ENCODE data around the gene ZNF518A.
"Not testable (repeated sequence)": the region's sequence is repeated elsewhere in the genome, so short reads cannot be mapped to it uniquely, and the experiment has no call there.

ZNF518A gene

DNA sequence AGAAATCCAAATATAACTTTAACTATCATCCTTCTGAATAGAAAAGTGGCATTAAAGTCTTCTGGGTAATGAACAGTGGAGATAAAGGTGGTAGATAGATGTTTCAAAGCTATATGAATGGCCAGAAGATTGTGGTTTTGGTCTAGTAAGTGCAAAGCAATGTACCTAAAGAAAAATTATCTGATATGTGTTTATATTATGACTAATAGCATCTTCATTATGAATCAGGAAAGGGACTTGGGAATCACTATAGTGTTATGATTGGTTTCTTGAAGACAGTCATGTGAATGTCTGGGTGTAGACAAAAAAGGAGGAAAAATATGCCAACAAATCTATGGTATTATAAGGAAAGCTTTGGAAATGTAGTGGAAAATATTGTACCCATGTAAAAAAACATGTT, 3.0 kb downstream of the ZNF518A start:
- no peak for DNase-seq

DNA sequence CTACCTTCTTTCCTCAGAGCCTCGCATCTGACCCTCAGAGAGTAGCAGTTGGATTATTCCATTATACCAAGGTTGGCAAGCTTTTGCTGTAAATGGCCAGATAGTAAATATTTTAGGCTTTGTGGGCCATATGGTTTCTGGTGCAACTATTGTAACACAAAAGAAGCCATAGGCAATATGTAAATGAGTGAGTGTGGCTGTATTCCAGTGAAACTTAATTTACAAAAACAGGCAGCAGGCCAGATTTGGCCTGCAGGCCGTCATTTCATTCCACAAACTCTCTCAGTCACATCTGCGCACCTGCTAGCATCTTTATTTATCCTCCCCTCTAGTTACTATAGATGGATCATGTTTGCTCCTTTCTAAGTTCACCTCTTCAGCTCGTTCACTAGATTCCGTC, 6.7 kb downstream of the ZNF518A start:
- no peak for DNase-seq

DNA sequence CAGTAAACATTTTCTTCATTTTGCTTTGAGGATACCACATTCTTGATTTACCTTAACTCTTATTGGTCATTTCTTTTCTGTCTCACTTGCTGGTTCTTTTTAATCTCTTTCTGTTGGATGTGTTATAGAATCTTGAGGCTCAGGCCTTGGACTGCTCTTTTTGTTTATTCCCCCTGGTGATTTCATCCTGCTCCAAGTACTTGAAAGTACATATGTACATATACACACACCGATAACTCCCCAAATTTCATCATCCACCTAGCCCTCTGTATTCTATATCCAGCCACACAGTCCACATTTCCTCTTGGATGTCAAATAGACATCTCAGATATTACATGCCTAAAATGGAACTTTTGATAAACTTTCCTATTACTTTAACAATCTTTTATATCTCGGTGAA, 7.5 kb downstream of the ZNF518A start:
- no peak for DNase-seq

DNA sequence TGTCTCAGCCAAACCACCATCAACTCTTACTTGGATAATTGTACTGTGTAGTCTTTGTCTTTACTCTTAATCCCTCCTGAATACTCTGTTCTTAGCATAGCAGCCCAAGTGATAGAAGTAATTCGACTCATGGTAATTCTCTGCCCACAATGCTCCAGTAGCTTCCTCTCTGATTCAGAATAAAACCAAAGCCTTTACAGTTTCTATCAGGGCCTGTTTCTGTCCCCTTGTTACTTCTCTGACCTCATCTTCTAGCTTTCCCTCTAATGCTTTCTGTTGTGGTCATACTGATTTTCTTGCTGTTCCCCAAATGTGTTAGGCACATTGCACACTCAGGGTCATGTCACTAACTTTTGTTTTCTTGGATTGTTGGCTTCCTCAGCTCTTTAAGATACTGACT, 8.0 kb downstream of the ZNF518A start:
- DNase-seq = no peak

DNA sequence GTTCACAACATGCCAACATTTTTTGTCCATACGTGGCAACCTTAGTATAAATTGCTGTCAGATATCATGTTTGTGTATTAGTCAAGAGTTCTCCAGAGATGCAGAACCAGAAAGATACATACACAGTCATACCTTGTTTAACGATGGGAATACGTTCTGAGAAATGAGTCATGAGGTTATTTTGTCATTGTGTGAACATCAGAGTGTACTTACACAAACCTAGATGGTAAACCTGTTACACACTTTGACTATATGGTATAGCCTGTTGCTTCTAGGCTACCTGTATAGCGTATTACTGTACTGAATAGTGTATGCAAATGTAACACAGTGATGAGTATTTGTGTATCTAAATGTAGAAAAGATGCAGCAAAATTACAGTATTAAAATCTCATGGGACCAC, 22.3 kb downstream of the ZNF518A start:
- DNase-seq = no peak

DNA sequence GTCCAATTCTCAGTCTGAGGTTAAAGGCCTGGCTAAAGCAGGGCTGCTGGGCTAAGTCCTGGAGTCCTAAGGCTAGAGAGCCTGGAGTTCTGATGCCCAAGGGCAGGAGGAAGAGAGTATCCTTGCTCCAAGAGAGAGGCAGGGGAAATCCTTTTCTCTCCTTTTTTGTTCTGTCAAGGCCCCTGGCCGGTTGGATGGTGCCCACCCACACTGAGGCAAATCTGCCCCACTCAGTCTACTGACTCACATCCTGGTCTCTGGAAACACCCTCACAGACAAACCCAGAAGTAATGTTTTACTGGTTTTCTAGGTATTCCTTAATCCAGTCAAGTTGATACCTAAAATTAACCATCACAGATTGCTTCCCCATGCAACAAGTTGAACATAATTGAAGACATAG, 23.0 kb downstream of the ZNF518A start:
- DNase-seq = no peak

DNA sequence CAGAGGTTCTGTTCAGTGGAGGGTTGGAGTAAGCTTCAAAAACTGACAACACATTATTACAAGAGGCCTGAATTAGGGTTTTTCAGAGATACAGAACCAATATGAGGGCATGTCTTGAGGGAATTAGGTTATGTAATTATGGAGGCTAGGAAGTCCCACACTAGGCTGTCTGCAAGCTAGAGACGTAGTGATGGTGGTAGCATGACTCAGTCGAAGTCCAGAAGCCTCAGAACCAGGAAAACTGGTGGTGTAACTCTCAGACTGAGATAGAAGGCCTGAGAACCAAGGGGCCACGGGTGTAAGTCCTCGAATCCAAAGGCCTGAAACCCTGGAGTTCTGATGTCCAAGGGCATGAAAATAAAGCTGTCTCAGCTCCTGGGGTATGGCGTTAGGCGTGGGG, 35.6 kb downstream of the ZNF518A start:
- DNase-seq = no peak

DNA sequence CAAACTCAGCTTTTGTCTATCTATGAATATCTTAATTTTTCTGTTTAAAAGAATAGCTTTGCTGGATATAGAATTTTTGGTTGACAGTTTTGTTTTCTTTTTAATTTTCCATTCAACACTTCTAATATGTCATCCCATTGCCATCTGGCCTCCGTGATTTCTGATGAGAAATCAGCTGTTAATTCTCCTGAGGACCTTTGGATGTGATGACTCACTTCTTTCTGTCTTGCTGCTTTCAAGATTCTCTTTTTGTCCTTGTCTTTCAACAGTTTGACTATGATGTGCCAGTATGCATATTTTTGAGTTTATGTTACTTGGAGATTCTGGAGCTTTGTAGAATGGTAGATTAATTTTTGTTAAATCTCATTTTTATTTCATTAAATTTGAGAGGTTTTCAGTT, 38.4 kb downstream of the ZNF518A start:
- no peak for DNase-seq

DNA sequence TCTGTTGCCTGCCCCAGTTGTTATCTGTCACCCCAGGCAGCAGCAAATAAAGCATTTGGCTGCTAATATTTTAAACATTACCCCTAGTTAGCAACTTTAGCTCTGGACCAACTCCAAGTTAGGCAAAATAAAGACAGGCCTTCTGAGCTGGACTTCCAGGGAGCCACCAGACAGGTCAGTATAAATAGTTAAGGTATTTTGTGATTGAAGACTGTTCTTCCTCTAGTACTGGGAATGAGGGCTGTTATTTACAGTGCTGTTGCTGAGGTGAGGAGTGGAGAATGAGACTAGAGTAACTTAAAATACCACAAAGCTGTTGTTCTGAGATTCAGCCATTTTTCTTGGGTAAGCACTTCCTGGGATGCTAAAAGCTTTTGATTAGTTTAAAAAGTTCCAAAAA, 40.1 kb downstream of the ZNF518A start:
- no peak for DNase-seq

DNA sequence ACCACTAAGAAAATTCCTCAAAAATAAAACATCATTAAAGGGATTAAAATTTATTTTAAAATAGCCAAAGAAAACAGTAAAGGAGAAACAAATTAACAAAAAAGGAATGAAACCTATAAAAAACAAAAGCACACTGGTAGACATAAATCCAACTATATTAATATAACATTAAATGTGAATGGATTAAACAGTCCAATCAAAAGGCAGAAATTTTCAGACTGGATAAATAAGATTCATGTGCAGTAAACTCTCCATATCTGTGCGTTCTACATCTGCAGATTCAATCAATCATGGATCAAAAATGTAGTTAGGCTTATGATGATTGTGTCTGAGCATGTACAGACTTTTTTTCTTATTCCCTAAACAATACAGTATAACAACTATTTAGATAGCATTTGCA, 42.6 kb downstream of the ZNF518A start:
- no peak for DNase-seq

DNA sequence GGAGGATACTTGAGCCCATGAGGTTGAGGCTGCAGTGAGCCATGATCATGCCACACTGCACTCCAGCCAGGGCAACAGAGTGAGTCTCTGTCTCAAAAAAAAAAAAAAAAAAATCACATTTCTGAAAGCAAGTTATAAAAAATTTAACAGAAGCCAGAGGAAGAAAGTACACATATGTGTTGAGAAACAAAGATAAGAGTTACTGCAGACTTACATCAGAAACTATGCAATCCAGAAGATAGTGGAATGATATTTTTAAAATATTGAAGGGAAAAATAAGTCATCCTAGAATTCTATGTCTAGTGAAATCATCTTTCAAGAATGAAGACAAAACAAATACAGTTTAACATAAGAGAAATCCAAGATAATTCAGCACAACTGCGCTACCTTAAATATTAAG, 46.9 kb downstream of the ZNF518A start:
- DNase-seq = no peak

DNA sequence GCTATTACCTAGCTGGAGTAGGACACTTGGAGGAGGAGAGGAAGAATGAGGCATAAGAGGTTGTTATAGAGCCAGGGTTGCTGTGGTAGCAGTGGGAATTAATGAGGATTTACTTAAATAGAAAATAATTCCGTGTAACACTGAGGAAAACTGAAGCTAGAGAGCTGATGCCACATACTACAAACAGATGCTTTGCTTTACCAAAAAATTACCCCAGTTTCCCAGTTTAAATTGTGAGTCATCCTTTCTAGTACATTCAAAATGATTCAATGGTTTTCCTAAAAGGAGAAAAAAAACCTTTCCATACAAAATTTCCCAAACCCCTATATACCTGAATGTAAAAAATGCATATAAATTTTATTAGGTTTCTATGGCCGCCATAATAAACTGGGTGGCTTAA, 58.3 kb downstream of the ZNF518A start:
- no peak for DNase-seq

DNA sequence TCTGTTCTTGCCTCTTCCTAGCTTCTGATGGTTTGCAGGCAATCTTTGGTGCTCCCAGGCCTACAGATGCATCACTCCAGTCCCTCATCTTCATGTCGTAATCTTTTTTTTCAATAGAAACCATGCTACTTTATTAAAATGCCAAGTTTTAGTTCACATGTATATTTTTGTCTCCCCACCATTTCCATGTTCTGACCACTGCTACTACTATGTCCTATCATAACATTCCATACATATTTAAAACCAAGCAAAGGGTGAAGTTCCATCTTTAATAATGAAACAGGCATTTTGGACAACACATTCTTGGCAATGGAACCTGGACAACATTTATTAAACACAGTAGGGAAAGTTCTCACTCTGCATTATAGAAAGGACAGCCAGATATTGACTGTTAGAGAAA, 58.8 kb downstream of the ZNF518A start:
- no peak for DNase-seq

DNA sequence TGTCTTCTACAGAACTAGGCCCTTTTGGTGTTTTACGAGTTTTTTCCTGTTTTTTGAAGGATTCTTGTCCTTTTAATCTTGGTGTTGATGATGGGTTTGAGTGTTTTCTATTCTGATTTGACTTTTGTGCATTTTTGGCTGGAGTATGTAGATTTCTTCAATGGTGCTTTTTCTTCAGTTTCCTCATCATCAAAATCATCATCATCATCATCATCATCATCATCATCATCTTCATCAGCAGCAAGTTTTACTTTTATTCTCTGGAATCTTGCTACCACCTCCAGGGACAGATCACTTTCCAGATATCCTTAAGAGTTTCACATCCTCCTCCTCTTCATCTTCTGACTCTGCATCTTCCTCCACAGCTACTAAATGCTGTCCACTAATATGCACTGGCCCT, 59.4 kb downstream of the ZNF518A start:
- DNase-seq = not testable (repeated sequence)

DNA sequence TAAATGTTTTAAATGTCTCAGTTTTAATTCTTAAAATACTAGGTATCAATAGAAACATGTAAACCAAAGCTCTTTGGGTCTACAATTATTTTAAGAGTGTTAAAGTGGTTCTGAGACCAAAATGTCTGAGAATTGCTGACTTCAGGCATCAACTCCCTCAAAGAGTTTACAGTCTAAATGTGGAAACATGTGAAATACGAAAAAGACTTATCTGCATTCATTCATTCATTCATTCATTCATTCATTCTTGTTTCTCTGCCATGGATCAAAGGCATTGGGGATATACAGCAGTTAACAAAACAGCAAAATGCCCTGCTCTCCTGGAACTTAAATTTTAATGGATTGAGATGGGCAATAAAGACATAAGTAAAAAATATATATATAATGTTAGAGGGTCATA, 71.4 kb downstream of the ZNF518A start:
- DNase-seq = no peak

DNA sequence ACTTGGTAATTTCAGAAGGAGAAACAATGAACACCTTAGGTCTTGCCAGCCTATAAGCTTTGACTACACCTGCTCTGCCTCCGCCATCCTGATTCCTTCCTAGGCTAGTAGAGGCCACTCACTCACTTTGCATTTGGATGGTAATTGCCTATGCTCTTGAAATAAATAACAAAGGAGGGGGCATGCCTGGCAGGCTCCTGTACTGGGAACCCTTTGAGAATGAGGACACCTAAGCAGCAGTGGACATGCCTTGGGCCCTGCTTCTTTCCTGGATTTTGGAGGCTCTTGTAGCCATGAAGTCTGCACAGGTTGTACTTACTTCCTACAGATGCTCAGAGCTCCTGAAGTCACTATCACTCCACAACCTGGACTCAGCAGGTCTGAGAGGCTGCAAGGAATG, 75.5 kb downstream of the ZNF518A start:
- DNase-seq = no peak

DNA sequence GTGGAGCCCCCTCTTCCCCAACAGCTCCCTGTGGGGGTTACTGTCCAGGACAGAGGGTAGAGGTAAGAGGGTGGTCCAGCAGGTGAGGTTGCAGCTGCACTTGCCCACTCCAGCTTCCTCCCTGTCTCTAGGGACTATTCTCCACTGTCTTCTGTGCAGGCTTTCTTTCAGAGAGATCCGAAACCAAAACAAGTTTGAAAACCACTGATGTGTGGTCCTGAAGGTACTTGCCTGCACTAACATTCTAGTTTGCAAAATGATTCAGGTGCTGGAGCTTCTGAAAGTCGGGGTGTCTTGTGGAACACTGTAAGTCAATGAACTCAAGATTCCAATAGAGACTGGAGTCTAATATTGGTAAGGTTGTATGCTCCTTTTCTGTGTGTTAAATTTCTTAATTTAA, 78.2 kb downstream of the ZNF518A start:
- DNase-seq = no peak

DNA sequence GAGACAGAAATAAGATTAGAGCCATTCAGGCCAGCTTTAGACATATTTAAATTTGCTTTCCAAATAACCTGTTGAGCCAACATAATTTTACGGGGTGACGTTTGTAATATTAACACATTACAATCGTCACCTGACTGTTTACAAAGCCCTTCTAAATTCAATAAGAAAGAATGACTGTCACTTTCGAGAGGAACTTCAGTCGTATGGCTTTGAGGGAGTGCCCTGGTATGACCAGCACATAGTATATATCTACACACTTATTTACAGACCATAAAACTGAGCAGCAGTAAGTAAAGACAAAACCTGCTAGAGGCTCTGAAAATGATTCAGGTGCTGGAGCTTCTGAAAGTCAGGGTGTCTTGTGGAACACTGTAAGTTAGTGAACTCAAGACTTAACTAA, 78.8 kb downstream of the ZNF518A start:
- DNase-seq = no peak

DNA sequence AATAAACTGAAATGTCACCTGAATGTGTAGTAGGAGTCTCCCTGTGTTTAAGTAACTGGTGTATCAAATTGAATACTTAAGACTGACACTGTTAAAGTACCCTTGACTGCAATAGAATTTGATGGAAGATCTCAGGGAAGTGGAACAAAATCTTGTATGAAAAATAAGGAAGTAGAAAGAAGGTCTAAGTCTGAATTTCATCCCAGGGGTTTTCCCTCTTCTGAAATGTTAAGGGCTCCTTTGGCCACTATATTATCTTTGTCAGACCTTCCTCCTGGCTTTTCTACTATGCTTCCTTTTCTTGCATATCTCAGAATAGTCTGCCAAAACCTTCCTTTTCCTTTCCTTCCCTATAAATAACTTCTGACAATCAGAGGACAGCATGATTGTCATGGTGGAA, 81.7 kb downstream of the ZNF518A start:
- no peak for DNase-seq

DNA sequence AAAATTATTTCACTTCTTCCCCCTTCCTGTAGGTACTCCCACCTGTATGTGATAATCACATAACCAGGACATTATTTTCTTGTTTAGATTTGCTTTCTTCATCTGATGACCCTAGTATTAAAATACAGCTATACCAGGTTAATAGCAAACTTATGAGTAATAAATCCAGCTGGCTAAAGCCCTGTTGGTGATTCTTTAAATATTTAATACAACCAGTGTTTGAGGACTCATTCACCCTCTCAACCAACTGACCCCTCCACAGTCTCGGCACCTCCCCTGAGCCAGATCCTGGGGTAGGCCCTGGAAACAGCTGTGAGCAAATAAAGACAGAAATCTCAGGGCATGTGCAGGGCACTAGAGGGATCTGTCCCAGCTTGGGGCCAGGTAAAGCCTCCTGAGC, 82.8 kb downstream of the ZNF518A start:
- no peak for DNase-seq
